Vagina (tissue), 2 donors: ENCODE data around the gene ZDHHC1.

Experiments
- CTCF ChIP-seq, 3 experiments: fragments of 450-650 bp in 2 of 3; fragments of 200-600 bp in 1 of 3; sonication (generic) in 1 of 3; IDR thresholded peaks; one replicate each; pipeline ENCODE4 v1.5.1; 2017 to 2019; ENCODE audit warnings: antibody characterized with exemption in 3 of 3, mild to moderate bottlenecking in 2 of 3, moderate library complexity in 2 of 3
- POLR2AphosphoS5 ChIP-seq, 2 donors: sonication (generic); formaldehyde crosslinking; IDR thresholded peaks; one replicate each; pipeline ENCODE4 v1.9.0; 2017; ENCODE audit warnings: antibody characterized with exemption in 2 of 2, mild to moderate bottlenecking in 2 of 2, low read depth in 1 of 2; ENCODE audit not compliant: insufficient read depth in 1 of 2

- TF ChIP-seq CTCF (IDR thresholded peaks at IDR 0.05) (peak in 1 of 3 experiments; percentile 12), POLR2AphosphoS5 (IDR thresholded peaks at IDR 0.05; ENCODE audit: insufficient read depth in 1 of 2, low read depth in 1 of 2) (peak in 1 of 2 donors; percentile 84)
Observed at GRCh38 chr16:67393111-67393787, 23.0 kb downstream of the ZDHHC1 start, which contains the start of gene TPPP3.
